Memory B cell (primary cell): ENCODE results near the gene KLHL10.

ENCODE experiments used
- ATAC-seq: fragments of 150-1000 bp; cut with Tn5 transposase; 2 replicates; pipeline ENCODE4 v1.10.0; 2021; ENCODE audit warnings: low read depth, mild to moderate bottlenecking, moderate library complexity
- DNase-seq, 2 donors: peaks; one replicate each; pipeline ENCODE4 v3.0.0; 2022; ENCODE audit warnings: low spot score in 2 of 2
- H3K27ac Mint-ChIP-seq: one replicate; pipeline ENCODE4 v1.8.0; 2022; ENCODE audit warnings: mild to moderate bottlenecking, moderate library complexity, mixed read lengths
- H3K27me3 Mint-ChIP-seq: one replicate; pipeline ENCODE4 v1.8.0; 2022; ENCODE audit warnings: mixed read lengths
- H3K36me3 Mint-ChIP-seq: one replicate; pipeline ENCODE4 v1.8.0; 2022; ENCODE audit warnings: mild to moderate bottlenecking, mixed read lengths
- H3K4me1 Mint-ChIP-seq: one replicate; pipeline ENCODE4 v1.8.0; 2022; ENCODE audit warnings: mixed read lengths
- H3K4me3 Mint-ChIP-seq: one replicate; pipeline ENCODE4 v1.8.0; 2022; ENCODE audit warnings: mild to moderate bottlenecking, moderate library complexity, mixed read lengths
- H3K9me3 Mint-ChIP-seq: one replicate; pipeline ENCODE4 v1.8.0; 2022; ENCODE audit warnings: mixed read lengths

Gene KLHL10

GRCh38 chr17:41806685-41807445 lies 30.8 kb upstream of the KLHL10 start:
- DNase-seq (no peak), ATAC-seq (no peak)
- peaks cover 11% of the 10 kb centered on the region for H3K4me1 Mint-ChIP-seq
- H3K36me3 Mint-ChIP-seq = no peaks in the 10 kb centered on the region
- no peak overlapping the region for H3K4me3 Mint-ChIP-seq
- H3K27me3 Mint-ChIP-seq = peaks cover 8% of the 10 kb centered on the region
- H3K27ac Mint-ChIP-seq = no peak overlapping the region
- no peaks in the 10 kb centered on the region for H3K9me3 Mint-ChIP-seq

DNA sequence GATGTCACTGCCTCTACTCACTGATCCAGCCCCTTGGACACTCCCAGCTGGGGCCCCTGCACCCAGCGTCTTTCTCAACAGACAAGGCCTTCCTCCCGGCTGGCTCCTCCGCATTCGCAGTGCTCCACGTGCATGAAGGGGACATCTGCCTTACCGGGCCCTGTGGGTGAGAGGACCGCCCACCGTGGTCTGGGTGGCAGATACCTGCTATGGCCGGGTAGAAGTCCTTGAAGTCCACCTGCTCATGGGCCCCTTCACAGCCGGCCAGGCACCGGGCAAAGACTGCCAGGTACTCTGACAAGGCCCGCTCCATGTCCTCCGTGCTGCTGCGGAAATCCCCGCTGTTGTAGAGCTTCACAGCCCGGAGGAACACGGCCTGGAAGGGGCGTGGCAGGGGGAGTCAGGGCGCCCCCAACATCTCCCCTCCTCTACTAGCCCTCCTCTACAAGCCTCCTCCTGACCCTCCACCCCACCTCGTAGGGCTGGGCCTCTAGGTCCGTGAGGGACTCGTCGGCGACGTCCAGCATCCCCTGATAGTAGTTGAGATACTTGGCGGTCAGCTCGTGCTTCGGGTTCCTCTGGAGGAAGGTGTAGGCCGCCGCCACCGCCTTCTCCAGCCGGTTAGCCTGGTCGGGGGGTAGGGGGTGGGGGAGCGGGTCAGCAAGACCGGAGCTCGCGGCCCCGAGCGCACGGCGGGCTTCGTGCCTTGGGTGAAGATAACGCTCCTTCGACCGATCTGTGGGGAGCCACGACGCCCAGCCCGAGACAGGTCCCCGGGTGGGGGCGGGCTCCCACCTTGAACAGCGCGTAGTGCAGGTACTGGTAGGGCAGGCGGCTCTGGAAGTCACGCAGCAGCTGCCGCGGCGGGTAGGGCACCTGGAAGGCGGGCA lies 26.7 kb upstream of the KLHL10 start:
- ATAC-seq (peak; percentile 46), DNase-seq (no peak)
- Mint-ChIP-seq H3K4me3 (peak overlapping the region; percentile 93), H3K27me3 (peaks cover 6% of the 10 kb centered on the region), H3K9me3 (no peaks in the 10 kb centered on the region), H3K27ac (no peak overlapping the region), H3K4me1 (peaks cover 13% of the 10 kb centered on the region), H3K36me3 (no peaks in the 10 kb centered on the region)

GRCh38 chr17:41811549-41812380 lies 25.9 kb upstream of the KLHL10 start, which contains the start of gene P3H4:
Gene P3H4 (minus strand): TSS chr17:41811949. CDS start chr17:41811915, 34 bp downstream.
- no peaks in the 10 kb centered on the region for H3K36me3 Mint-ChIP-seq
- DNase-seq (peak; percentile 72 to 90), ATAC-seq (peak; percentile 91)
- H3K4me1 Mint-ChIP-seq = peaks cover 13% of the 10 kb centered on the region
- H3K27me3 Mint-ChIP-seq = peaks cover 6% of the 10 kb centered on the region
- no peaks in the 10 kb centered on the region for H3K9me3 Mint-ChIP-seq
- peak within 1 kb of the TSS; percentile 68 for H3K27ac Mint-ChIP-seq
- peak within 1 kb of the TSS; percentile 93 for H3K4me3 Mint-ChIP-seq

- peaks cover 6% of the 10 kb centered on the region for H3K27me3 Mint-ChIP-seq
- H3K4me1 Mint-ChIP-seq = peaks cover 13% of the 10 kb centered on the region
- H3K27ac Mint-ChIP-seq = peak within 1 kb of the TSS; percentile 68
- H3K4me3 Mint-ChIP-seq = peak within 1 kb of the TSS; percentile 93
- ATAC-seq (peak; percentile 11), DNase-seq (peak in 1 of 2 donors; percentile 36)
- no peaks in the 10 kb centered on the region for H3K36me3 Mint-ChIP-seq
- H3K9me3 Mint-ChIP-seq = no peaks in the 10 kb centered on the region
Measured at GRCh38 chr17:41812381-41813151, 25.1 kb upstream of the KLHL10 start, which contains the start of gene FKBP10. Gene FKBP10 (plus strand): TSS chr17:41813004. CDS start chr17:41813035, 31 bp downstream.

DNA sequence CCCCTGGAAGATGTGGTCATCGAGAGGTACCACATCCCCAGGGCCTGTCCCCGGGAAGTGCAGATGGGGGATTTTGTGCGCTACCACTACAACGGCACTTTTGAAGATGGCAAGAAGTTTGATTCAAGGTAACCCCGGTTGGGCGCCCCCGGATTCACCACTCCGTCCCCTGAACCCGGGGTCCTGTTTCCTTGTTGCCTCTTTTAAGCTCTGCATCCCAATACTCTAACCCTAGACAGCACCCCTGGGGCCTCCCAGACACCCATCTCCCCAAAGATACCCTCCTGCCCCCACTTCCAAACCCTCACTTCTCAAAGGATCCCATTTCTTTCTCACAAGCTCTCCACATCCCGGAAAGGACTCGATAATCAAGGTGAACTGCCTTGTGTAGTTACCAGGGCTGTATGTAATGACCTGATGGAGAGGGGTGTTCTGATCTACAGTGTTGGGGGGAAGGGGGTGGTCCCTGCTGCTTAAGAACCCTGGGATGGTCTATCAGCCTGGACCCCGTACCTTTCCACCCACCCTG lies 24.4 kb upstream of the KLHL10 start:
- H3K36me3 Mint-ChIP-seq = no peaks in the 10 kb centered on the region
- H3K27me3 Mint-ChIP-seq = peaks cover 10% of the 10 kb centered on the region
- no peak for ATAC-seq
- H3K27ac Mint-ChIP-seq = no peak overlapping the region
- DNase-seq = no peak
- H3K9me3 Mint-ChIP-seq = no peaks in the 10 kb centered on the region
- peaks cover 16% of the 10 kb centered on the region for H3K4me1 Mint-ChIP-seq
- H3K4me3 Mint-ChIP-seq = peak overlapping the region; percentile 62

DNA sequence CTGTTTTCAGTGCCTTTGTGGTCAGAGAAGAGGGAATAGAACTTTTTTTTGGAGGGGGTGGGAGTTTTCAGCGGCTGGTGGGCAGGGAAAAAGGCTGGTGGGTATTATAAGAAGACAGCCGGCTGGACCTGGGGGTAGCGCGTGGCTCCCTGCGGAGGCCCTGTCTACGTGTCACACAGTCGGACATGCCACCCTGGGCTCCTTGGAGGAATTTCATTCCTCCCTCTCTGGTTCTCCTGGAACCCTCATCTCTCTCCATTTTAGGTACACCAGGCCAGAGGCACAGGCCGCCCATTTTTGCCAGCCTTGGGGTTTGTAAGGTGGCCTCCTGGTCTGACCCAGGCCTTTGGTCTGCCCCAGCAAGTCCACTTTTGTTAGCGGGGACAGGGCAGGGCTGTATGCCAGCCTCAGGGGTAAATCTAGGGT lies 23.9 kb upstream of the KLHL10 start:
- peak overlapping the region; percentile 62 for H3K4me3 Mint-ChIP-seq
- no peak overlapping the region for H3K27ac Mint-ChIP-seq
- ATAC-seq (no peak), DNase-seq (no peak)
- H3K36me3 Mint-ChIP-seq = no peaks in the 10 kb centered on the region
- H3K4me1 Mint-ChIP-seq = peaks cover 18% of the 10 kb centered on the region
- H3K27me3 Mint-ChIP-seq = peaks cover 11% of the 10 kb centered on the region
- H3K9me3 Mint-ChIP-seq = no peaks in the 10 kb centered on the region

DNA sequence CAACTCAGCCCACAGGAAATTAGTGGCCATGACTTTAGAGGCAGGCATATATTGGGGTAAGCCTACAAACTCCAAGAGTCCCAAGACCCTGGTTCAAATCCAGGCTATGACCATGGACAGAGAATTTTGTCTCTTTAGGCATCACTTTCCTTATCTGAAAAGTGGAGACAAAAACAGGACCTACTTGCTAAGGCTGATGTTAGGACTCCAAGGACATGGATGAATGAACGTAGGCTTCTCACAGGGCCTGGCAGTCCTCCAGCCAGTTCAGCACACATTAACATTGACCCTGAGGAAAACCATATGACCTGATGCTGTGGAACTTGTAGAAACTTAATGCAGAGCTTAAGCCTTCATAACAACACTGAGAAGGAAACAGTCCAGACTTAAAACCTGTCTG lies 23.4 kb upstream of the KLHL10 start:
- DNase-seq (no peak), ATAC-seq (no peak)
- Mint-ChIP-seq H3K4me3 (no peak overlapping the region), H3K27ac (no peak overlapping the region), H3K27me3 (peaks cover 13% of the 10 kb centered on the region), H3K36me3 (no peaks in the 10 kb centered on the region), H3K4me1 (peaks cover 18% of the 10 kb centered on the region), H3K9me3 (no peaks in the 10 kb centered on the region)

DNA sequence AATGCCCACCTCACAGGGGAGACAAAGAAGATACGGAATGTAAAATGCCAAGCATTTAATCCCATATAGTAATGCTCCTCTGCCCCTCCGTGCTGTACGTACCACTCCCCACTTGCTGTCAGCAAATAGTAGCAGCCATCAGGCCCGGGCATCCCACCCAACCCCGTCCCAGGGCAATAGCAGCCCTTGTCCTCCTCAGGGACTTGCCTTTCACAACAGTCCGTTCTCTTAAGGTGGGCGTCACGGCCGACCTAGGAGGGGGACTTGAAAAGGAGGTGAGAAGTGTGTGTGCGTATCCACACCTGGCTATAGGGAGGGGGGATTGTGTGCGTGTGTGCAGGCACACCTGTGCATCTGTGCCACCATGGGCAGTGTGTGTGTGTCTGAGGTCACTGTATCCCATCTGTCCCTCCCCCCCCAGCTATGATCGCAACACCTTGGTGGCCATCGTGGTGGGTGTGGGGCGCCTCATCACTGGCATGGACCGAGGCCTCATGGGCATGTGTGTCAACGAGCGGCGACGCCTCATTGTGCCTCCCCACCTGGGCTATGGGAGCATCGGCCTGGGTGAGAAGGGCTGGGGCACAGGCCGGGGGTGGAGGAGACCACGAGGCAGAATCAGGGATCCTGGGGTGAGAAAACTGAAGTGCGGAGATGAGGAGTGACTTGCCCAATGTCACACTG lies 20.8 kb upstream of the KLHL10 start:
- no peak for ATAC-seq
- Mint-ChIP-seq H3K27ac (no peak overlapping the region), H3K9me3 (no peaks in the 10 kb centered on the region), H3K36me3 (no peaks in the 10 kb centered on the region), H3K27me3 (peaks cover 11% of the 10 kb centered on the region), H3K4me1 (peaks cover 9% of the 10 kb centered on the region), H3K4me3 (no peak overlapping the region)
- DNase-seq = no peak

GRCh38 chr17:41818024-41818423 lies 19.6 kb upstream of the KLHL10 start:
- ATAC-seq (no peak), DNase-seq (no peak)
- Mint-ChIP-seq H3K27me3 (peaks cover 11% of the 10 kb centered on the region), H3K4me3 (no peak overlapping the region), H3K4me1 (peaks cover 4% of the 10 kb centered on the region), H3K27ac (no peak overlapping the region), H3K9me3 (no peaks in the 10 kb centered on the region), H3K36me3 (no peaks in the 10 kb centered on the region)

DNA sequence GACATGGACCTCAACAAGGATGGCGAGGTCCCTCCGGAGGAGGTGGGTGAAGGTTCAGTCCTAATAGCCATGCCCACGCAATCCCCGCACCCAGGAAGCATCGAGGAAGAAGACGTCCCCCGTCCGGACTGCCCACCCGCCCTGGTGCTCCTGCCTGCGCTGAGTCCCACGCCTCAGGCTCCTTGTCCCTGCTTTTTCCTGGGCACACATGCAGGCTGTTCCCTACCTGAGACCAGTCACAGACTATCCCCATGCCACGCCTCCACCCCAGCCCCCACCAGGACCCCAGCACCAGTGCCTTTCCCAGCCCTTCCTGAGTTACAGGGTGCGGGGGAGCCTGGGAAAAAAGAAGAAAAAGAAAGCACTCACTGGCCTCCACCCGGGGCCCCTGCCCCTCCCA lies 15.8 kb upstream of the KLHL10 start:
- Mint-ChIP-seq H3K27ac (no peak overlapping the region), H3K4me3 (no peak overlapping the region), H3K27me3 (peaks cover 11% of the 10 kb centered on the region), H3K4me1 (peaks cover 4% of the 10 kb centered on the region), H3K9me3 (no peaks in the 10 kb centered on the region), H3K36me3 (peaks cover 3% of the 10 kb centered on the region)
- no peak for ATAC-seq
- no peak for DNase-seq

DNA sequence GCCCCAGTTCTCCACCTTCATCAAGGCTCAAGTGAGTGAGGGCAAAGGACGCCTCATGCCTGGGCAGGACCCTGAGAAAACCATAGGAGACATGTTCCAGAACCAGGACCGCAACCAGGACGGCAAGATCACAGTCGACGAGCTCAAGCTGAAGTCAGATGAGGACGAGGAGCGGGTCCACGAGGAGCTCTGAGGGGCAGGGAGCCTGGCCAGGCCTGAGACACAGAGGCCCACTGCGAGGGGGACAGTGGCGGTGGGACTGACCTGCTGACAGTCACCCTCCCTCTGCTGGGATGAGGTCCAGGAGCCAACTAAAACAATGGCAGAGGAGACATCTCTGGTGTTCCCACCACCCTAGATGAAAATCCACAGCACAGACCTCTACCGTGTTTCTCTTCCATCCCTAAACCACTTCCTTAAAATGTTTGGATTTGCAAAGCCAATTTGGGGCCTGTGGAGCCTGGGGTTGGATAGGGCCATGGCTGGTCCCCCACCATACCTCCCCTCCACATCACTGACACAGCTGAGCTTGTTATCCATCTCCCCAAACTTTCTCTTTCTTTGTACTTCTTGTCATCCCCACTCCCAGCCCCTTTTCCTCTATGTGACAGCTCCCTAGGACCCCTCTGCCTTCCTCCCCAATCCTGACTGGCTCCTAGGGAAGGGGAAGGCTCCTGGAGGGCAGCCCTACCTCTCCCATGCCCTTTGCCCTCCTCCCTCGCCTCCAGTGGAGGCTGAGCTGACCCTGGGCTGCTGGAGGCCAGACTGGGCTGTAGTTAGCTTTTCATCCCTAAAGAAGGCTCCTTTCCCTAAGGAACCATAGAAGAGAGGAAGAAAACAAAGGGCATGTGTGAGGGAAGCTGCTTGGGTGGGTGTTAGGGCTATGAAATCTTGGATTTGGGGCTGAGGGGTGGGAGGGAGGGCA lies 15.1 kb upstream of the KLHL10 start:
- Mint-ChIP-seq H3K36me3 (peaks cover 3% of the 10 kb centered on the region), H3K4me3 (no peak overlapping the region), H3K27ac (no peak overlapping the region), H3K27me3 (peaks cover 11% of the 10 kb centered on the region), H3K4me1 (peaks cover 4% of the 10 kb centered on the region), H3K9me3 (no peaks in the 10 kb centered on the region)
- DNase-seq (no peak), ATAC-seq (no peak)

DNA sequence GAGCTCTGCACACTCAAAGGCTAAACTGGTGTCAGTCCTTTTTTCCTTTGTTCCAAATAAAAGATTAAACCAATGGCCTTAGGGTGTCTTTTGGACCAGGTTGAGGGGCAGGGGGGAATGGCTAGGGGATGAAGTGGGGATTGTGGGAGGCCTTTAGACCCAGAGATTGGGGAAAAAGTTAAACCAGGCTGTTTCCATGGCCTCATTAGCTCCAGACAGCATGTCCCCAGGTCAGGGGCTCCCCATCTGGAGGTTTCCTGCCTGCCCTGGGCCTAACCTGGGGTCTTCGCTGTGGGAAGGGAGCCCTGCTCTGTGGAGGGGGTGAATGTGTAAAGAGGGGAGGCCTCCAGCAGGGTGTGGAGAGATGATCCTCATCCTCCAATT lies 14.5 kb upstream of the KLHL10 start:
- no peak overlapping the region for H3K27ac Mint-ChIP-seq
- H3K27me3 Mint-ChIP-seq = peaks cover 7% of the 10 kb centered on the region
- DNase-seq = no peak
- ATAC-seq = no peak
- H3K4me1 Mint-ChIP-seq = peaks cover 2% of the 10 kb centered on the region
- no peak overlapping the region for H3K4me3 Mint-ChIP-seq
- H3K36me3 Mint-ChIP-seq = peaks cover 3% of the 10 kb centered on the region
- no peaks in the 10 kb centered on the region for H3K9me3 Mint-ChIP-seq
